ENCODE results near the gene SUSD4. TPM values are rescaled to one million over a fixed set of nuclear protein-coding genes. Genes with fewer than 3 reads are reported as not detected.

SUSD4 gene
- total and polyA plus RNA-seq, 9 of the 15 experiments (the other 6 are each of a cell fraction or from before 2014, with no cell fraction given), result 0.06 to 1.7 (median 0.09) TPM; not detected in 4

DNA sequence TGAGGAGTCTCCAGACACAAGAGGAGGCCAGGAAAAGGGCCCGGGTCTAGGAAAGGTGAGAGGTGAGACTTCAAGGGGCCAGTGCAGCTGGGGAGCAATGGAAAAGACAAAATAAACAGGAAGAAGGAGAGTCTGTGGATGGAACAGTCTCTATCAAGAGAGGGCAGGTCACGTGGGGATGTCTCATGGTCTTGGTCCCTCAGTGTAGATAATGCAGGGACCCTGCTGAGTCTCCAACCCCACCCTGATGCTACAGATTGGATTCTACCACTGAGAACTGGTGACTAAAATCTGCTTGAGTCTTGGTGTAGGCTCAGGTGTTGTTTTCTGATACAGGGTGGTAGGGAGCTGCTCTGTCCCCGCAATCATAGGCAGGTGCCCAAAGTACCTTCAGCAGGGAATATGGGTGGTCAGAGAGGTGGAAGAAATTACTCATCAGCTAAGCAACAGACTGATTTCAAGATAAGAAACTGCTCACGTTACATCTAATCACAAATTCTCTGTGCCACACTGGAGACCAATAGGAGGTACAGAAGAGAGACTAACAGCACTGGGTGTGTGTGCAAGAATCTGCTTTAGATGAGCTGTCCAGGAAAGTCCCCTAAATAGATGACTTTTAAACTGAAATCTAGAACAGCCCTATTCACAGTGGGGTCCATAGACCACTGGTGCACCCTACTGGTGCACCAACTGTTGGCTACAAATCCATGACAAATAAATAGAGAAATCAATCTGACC lies 119.4 kb downstream of the SUSD4 start (continued):
- TF ChIP-seq GATA2 (CRISPR knock-in tag; IDR thresholded peaks at IDR 0.05) (0 out of 2 replicates have a peak, but pooled peaks have one; percentile 26), ZNF764 (CRISPR knock-in tag; IDR thresholded peaks at IDR 0.05; ENCODE audit: low read depth) (no peak), MECOM (CRISPR knock-in tag; IDR thresholded peaks at IDR 0.05) (0 out of 2 replicates have a peak, but pooled peaks have one; percentile 44), NEUROD1 (IDR thresholded peaks at IDR 0.05; ENCODE audit: borderline replicate concordance, low read depth, low read length, partially characterized antibody) (no peak), DPF2 (IDR thresholded peaks at IDR 0.05) (peak; percentile 54; the same call in 1 of the 2 replicates), FUS (optimal IDR thresholded peaks at IDR 0.05; ENCODE audit: low read depth, low read length) (no peak), KDM1A (IDR thresholded peaks at IDR 0.05) (0 out of 4 replicates have a peak, but pooled peaks of 1 of the 2 experiments have one; percentile 21), CBFA2T2 (conservative IDR thresholded peaks at IDR 0.05) (peak; percentile 56), SMARCE1 (IDR thresholded peaks at IDR 0.05) (peak; percentile 84; the same call in 1 of the 2 replicates), ZNF644 (tag; IDR thresholded peaks at IDR 0.05; ENCODE audit: low read depth) (peak; percentile 57; the same call in 1 of the 2 replicates), NFE2L1 (tag; IDR thresholded peaks at IDR 0.05; ENCODE audit: borderline replicate concordance, low read depth) (no peak), ZSCAN32 (CRISPR knock-in tag; IDR thresholded peaks at IDR 0.05) (no peak), TFAM (CRISPR knock-in tag; conservative IDR thresholded peaks at IDR 0.05) (no peak), CBX2 (IDR thresholded peaks at IDR 0.05; ENCODE audit: insufficient read depth, low read length, poor library complexity, severe bottlenecking) (no peak), ZNF347 (CRISPR knock-in tag; IDR thresholded peaks at IDR 0.05; ENCODE audit: low read depth) (no peak), MAZ (CRISPR knock-in tag; conservative IDR thresholded peaks at IDR 0.05 in 1 of 2, IDR thresholded peaks at IDR 0.05 in 1 of 2) (peak in 1 of 2 experiments; percentile 27; a peak in 1 of 4 replicates), ZNF707 (CRISPR knock-in tag; conservative IDR thresholded peaks at IDR 0.05) (no peak), ZNF436 (CRISPR knock-in tag; IDR thresholded peaks at IDR 0.05) (no peak), SOX6 (IDR thresholded peaks at IDR 0.05) (peak; percentile 28; the same call in 1 of the 2 replicates), SAFB (IDR thresholded peaks at IDR 0.05; ENCODE audit: borderline replicate concordance, low read depth, low read length) (no peak), ESRRA (IDR thresholded peaks at IDR 0.05; ENCODE audit: borderline replicate concordance, low read depth) (no peak), NR3C1 (CRISPR knock-in tag; IDR thresholded peaks at IDR 0.05) (no peak), JUND (IDR thresholded peaks at IDR 0.05; ENCODE audit: borderline replicate concordance, low read depth, low read length) (peak; percentile 75; the same call in 1 of the 2 replicates), JUND (tag; IDR thresholded peaks at IDR 0.05; ENCODE audit: borderline replicate concordance, low read depth, low read length) (peak; percentile 67; the same call in 2 of the 3 replicates)
- TF ChIP-seq, protein P1, sequence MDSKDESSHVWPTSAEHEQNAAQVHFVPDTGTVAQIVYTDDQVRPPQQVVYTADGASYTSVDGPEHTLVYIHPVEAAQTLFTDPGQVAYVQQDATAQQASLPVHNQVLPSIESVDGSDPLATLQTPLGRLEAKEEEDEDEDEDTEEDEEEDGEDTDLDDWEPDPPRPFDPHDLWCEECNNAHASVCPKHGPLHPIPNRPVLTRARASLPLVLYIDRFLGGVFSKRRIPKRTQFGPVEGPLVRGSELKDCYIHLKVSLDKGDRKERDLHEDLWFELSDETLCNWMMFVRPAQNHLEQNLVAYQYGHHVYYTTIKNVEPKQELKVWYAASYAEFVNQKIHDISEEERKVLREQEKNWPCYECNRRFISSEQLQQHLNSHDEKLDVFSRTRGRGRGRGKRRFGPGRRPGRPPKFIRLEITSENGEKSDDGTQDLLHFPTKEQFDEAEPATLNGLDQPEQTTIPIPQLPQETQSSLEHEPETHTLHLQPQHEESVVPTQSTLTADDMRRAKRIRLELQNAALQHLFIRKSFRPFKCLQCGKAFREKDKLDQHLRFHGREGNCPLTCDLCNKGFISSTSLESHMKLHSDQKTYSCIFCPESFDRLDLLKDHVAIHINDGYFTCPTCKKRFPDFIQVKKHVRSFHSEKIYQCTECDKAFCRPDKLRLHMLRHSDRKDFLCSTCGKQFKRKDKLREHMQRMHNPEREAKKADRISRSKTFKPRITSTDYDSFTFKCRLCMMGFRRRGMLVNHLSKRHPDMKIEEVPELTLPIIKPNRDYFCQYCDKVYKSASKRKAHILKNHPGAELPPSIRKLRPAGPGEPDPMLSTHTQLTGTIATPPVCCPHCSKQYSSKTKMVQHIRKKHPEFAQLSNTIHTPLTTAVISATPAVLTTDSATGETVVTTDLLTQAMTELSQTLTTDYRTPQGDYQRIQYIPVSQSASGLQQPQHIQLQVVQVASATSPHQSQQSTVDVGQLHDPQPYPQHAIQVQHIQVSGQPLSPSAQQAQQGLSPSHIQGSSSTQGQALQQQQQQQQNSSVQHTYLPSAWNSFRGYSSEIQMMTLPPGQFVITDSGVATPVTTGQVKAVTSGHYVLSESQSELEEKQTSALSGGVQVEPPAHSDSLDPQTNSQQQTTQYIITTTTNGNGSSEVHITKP (IDR thresholded peaks at IDR 0.05; ENCODE audit: partially characterized antibody), result peak; percentile 82

Measured in K562 (cell line).